ENCODE data around the gene KRT72. TPM values are rescaled to one million over a fixed set of nuclear protein-coding genes. Genes with fewer than 3 reads are reported as not detected.

The KRT72 gene
- total RNA-seq, 1 experiment from 2014 or later: not detected

GRCh38 chr12:52615208-52615868 lies 14.1 kb upstream of the KRT72 start:
- ChIA-PET POLR2A (ENCODE audit: unreplicated experiment) (no interaction called here), CTCF (no interaction called here)
- Histone ChIP-seq H4K20me1 (ENCODE audit: insufficient read depth) (no peaks in the 10 kb centered on the region), H3K9me2 (ENCODE audit: insufficient read depth) (no peaks in the 10 kb centered on the region), H3K27me3 (ENCODE audit: insufficient read depth, low read depth) (no peaks in the 10 kb centered on the region; the same call in 1 of the 2 replicates), H3F3A (ENCODE audit: insufficient read depth, low read depth) (no peaks in the 10 kb centered on the region), H3K4me2 (no peak overlapping the region), H3K36me3 (ENCODE audit: low read depth) (no peaks in the 10 kb centered on the region), H3K4me3 (no peak overlapping the region), H2AFZ (no peak overlapping the region), H3K27ac (no peak overlapping the region), H3K79me2 (ENCODE audit: low read depth) (no peaks in the 10 kb centered on the region), H3K9me3 (ENCODE audit: insufficient read depth, low read depth) (no peaks in the 10 kb centered on the region), H3K4me1 (replicated peaks; ENCODE audit: insufficient read depth) (no peaks in the 10 kb centered on the region)
- TF ChIP-seq EZH2 (IDR thresholded peaks at IDR 0.05; ENCODE audit: low read depth) (no peak), CTCF (conservative IDR thresholded peaks at IDR 0.05) (no peak)
- no peak for DNase-seq
- intact Hi-C loops (cut with micrococcal nuclease; ENCODE audit: unreplicated experiment): no loop called here
- no TSS peak for BruUV-seq (replicated peaks)

GRCh38 chr12:52614381-52615207 lies 13.3 kb upstream of the KRT72 start:
- Histone ChIP-seq H3K36me3 (ENCODE audit: low read depth) (no peaks in the 10 kb centered on the region), H3K27ac (no peak overlapping the region), H3K4me1 (replicated peaks; ENCODE audit: insufficient read depth) (no peaks in the 10 kb centered on the region), H2AFZ (no peak overlapping the region), H3K4me2 (no peak overlapping the region), H3F3A (ENCODE audit: insufficient read depth, low read depth) (no peaks in the 10 kb centered on the region), H3K4me3 (no peak overlapping the region), H3K9me3 (ENCODE audit: insufficient read depth, low read depth) (no peaks in the 10 kb centered on the region), H3K9me2 (ENCODE audit: insufficient read depth) (no peaks in the 10 kb centered on the region), H4K20me1 (ENCODE audit: insufficient read depth) (no peaks in the 10 kb centered on the region), H3K27me3 (ENCODE audit: insufficient read depth, low read depth) (no peaks in the 10 kb centered on the region; the same call in 1 of the 2 replicates), H3K79me2 (ENCODE audit: low read depth) (no peaks in the 10 kb centered on the region)
- TF ChIP-seq CTCF (conservative IDR thresholded peaks at IDR 0.05) (no peak), EZH2 (IDR thresholded peaks at IDR 0.05; ENCODE audit: low read depth) (no peak)
- POLR2A ChIA-PET (ENCODE audit: unreplicated experiment): no interaction called here
- CTCF ChIA-PET: no interaction called here
- BruUV-seq (replicated peaks): no TSS peak
- DNase-seq: no peak
- intact Hi-C loops (cut with micrococcal nuclease; ENCODE audit: unreplicated experiment): no loop called here

GRCh38 chr12:52613384-52614030 lies 12.2 kb upstream of the KRT72 start:
- Histone ChIP-seq H3F3A (ENCODE audit: insufficient read depth, low read depth) (no peaks in the 10 kb centered on the region), H2AFZ (no peak overlapping the region), H3K79me2 (ENCODE audit: low read depth) (no peaks in the 10 kb centered on the region), H3K9me3 (ENCODE audit: insufficient read depth, low read depth) (no peaks in the 10 kb centered on the region), H3K27me3 (ENCODE audit: insufficient read depth, low read depth) (no peaks in the 10 kb centered on the region; the same call in 1 of the 2 replicates), H3K27ac (no peak overlapping the region), H3K4me1 (replicated peaks; ENCODE audit: insufficient read depth) (no peaks in the 10 kb centered on the region), H3K4me2 (no peak overlapping the region), H3K9me2 (ENCODE audit: insufficient read depth) (no peaks in the 10 kb centered on the region), H3K4me3 (no peak overlapping the region), H3K36me3 (ENCODE audit: low read depth) (no peaks in the 10 kb centered on the region), H4K20me1 (ENCODE audit: insufficient read depth) (no peaks in the 10 kb centered on the region)
- POLR2A ChIA-PET (ENCODE audit: unreplicated experiment): no interaction called here
- CTCF ChIA-PET: no interaction called here
- intact Hi-C loops (cut with micrococcal nuclease; ENCODE audit: unreplicated experiment): no loop called here
- no peak for TF ChIP-seq EZH2 (IDR thresholded peaks at IDR 0.05; ENCODE audit: low read depth)
- TF ChIP-seq CTCF (conservative IDR thresholded peaks at IDR 0.05): no peak
- no TSS peak for BruUV-seq (replicated peaks)
- no peak for DNase-seq

All from PC-9 (cell line).